A673 (cell line): ENCODE data around the gene TMEM238. TPM values are rescaled to one million over a fixed set of nuclear protein-coding genes. Genes with fewer than 3 reads are reported as not detected.

ENCODE experiments used
- BruUV-seq: library from RNA; stranded (reverse); fragments of 400-500 nt; replicated peaks from 2 replicates; lab custom pipeline; 2021; lab: Mats Ljungman, UMichigan
- CTCF ChIA-PET: fragments of 300-600 bp; sonication (Branson Sonifier 250); formaldehyde crosslinking; loops from one replicate; lab custom pipeline; 2022; ENCODE audit warnings: antibody characterized with exemption; lab: Charles Lee
- POLR2A ChIA-PET: fragments of 300-600 bp; sonication (Branson Sonifier 250); formaldehyde crosslinking; loops from one replicate; lab custom pipeline; 2022; ENCODE audit warnings: antibody characterized with exemption; ENCODE audit not compliant: low non-redundant PET; lab: Charles Lee
- DNase-seq: peaks from one replicate; pipeline ENCODE4 v3.0.0-alpha.2; 2015; ENCODE audit warnings: low spot score
- H3K27ac ChIP-seq: fragments of 200-600 bp; sonication (generic); 2 replicates; pipeline ENCODE4 v1.5.1; 2016; ENCODE audit warnings: mixed run types, low read depth, mild to moderate bottlenecking, mixed read lengths, antibody characterized with exemption, low read length; ENCODE audit not compliant: poor library complexity, severe bottlenecking
- H3K27me3 ChIP-seq: fragments of 200-600 bp; sonication (generic); replicated peaks from 2 replicates; pipeline ENCODE4 v1.6.1; 2017; ENCODE audit warnings: mixed run types, low read depth, mild to moderate bottlenecking, mixed read lengths, antibody characterized with exemption, low read length; ENCODE audit not compliant: insufficient read depth, poor library complexity
- H3K36me3 ChIP-seq: fragments of 200-600 bp; sonication (generic); 2 replicates; pipeline ENCODE4 v1.6.1; 2016; ENCODE audit warnings: mixed run types, mild to moderate bottlenecking, mixed read lengths, antibody characterized with exemption, low read length; ENCODE audit not compliant: insufficient read depth, poor library complexity, severe bottlenecking
- H3K4me1 ChIP-seq: fragments of 200-600 bp; sonication (generic); 2 replicates; pipeline ENCODE4 v1.6.1; 2017; ENCODE audit warnings: mixed run types, mild to moderate bottlenecking, mixed read lengths, antibody characterized with exemption, low read length; ENCODE audit not compliant: insufficient read depth, poor library complexity, severe bottlenecking
- H3K4me3 ChIP-seq: fragments of 200-600 bp; sonication (generic); 2 replicates; pipeline ENCODE4 v1.5.1; 2016; ENCODE audit warnings: low read depth, mixed run types, mild to moderate bottlenecking, mixed read lengths, low read length; ENCODE audit not compliant: poor library complexity, severe bottlenecking
- H3K9me3 ChIP-seq: fragments of 200-600 bp; sonication (generic); 2 replicates; pipeline ENCODE4 v1.6.1; 2016; ENCODE audit warnings: mixed run types, low read depth, mild to moderate bottlenecking, mixed read lengths, antibody characterized with exemption, low read length; ENCODE audit not compliant: poor library complexity, severe bottlenecking
- CTCF ChIP-seq: fragments of 300-800, 200-600 bp; sonication (generic); conservative IDR thresholded peaks from 2 replicates; pipeline ENCODE4 v1.5.1; 2017; ENCODE audit warnings: low read depth, mild to moderate bottlenecking, antibody characterized with exemption, low read length, moderate library complexity, mixed read lengths
- EZH2 ChIP-seq: fragments of 200-600 bp; sonication (generic); IDR thresholded peaks from 2 replicates; pipeline ENCODE4 v1.6.1; 2017; ENCODE audit warnings: borderline replicate concordance, low read depth, mild to moderate bottlenecking, mixed read lengths, antibody characterized with exemption, low read length; ENCODE audit not compliant: poor library complexity, severe bottlenecking
- intact Hi-C: fragments of 100-400 bp; cut with micrococcal nuclease; formaldehyde crosslinking; loops from one replicate; pipeline ENCODE4 v1.10.0; 2022; ENCODE audit not compliant: unreplicated experiment
- total RNA-seq: library from RNA; stranded (reverse); gene quantifications from 2 replicates; pipeline ENCODE4 v1.2.3, GENCODE V29; 2021

The TMEM238 gene
- total RNA-seq, 1 experiment from 2014 or later = 0.69 TPM

GRCh38 chr19:55365964-55366363 lies 18.1 kb downstream of the TMEM238 start:
- POLR2A ChIA-PET = no interaction called here
- no peak overlapping the region for H3K27ac ChIP-seq
- CTCF ChIA-PET = no interaction called here
- intact Hi-C loops = no loop called here
- H3K36me3 ChIP-seq = no peaks in the 10 kb centered on the region
- no TSS peak for BruUV-seq
- H3K4me1 ChIP-seq = no peaks in the 10 kb centered on the region
- DNase-seq = no peak
- no peaks in the 10 kb centered on the region for H3K9me3 ChIP-seq
- peaks cover 12% of the 10 kb centered on the region for H3K27me3 ChIP-seq
- no peak for TF ChIP-seq EZH2
- no peak for TF ChIP-seq CTCF
- no peak overlapping the region for H3K4me3 ChIP-seq

- TF ChIP-seq CTCF (no peak), EZH2 (no peak)
- intact Hi-C loops = no loop called here
- ChIA-PET CTCF (no interaction called here), POLR2A (no interaction called here)
- no peaks in the 10 kb centered on the region for H3K36me3 ChIP-seq
- no peak overlapping the region for H3K4me3 ChIP-seq
- H3K4me1 ChIP-seq = no peaks in the 10 kb centered on the region
- peaks cover 7% of the 10 kb centered on the region for H3K27me3 ChIP-seq
- H3K27ac ChIP-seq = no peak overlapping the region
- H3K9me3 ChIP-seq = no peaks in the 10 kb centered on the region
- BruUV-seq = no TSS peak
- no peak for DNase-seq
These were observed 18.8 kb downstream of the TMEM238 start for GRCh38 chr19:55365245-55365644.

- Histone ChIP-seq H3K36me3 (no peaks in the 10 kb centered on the region), H3K9me3 (no peaks in the 10 kb centered on the region), H3K4me1 (no peaks in the 10 kb centered on the region), H3K27ac (no peak within 1 kb of the TSS), H3K4me3 (no peak within 1 kb of the TSS), H3K27me3 (no peaks in the 10 kb centered on the region)
- intact Hi-C loops = no loop called here
- CTCF ChIA-PET = no interaction called here
- no TSS peak for BruUV-seq
- POLR2A ChIA-PET = no interaction called here
- TF ChIP-seq CTCF (no peak), EZH2 (no peak)
- DNase-seq = no peak
These were observed 20.9 kb downstream of the TMEM238 start, which contains the start of gene GARIN5B for GRCh38 chr19:55362990-55363716. GARIN5B (minus strand) TSS chr19:55363260; CDS start chr19:55363066, 194 bp downstream.
